GM12892 (cell line): ENCODE data around the gene VRTN.

Experiments used
- POLR2A ChIP-seq: IDR thresholded peaks from 2 replicates; pipeline ENCODE4 v1.6.1; 2011; ENCODE audit warnings: low read depth, low read length, control low read depth
- POLR2AphosphoS5 ChIP-seq: IDR thresholded peaks from 2 replicates; pipeline ENCODE4 v1.6.1; 2011; ENCODE audit warnings: low read depth, low read length, control low read depth
- TAF1 ChIP-seq: IDR thresholded peaks from 2 replicates; pipeline ENCODE4 v1.6.1; 2011; ENCODE audit warnings: low read depth, mild to moderate bottlenecking, control low read depth, low read length, borderline replicate concordance

DNA sequence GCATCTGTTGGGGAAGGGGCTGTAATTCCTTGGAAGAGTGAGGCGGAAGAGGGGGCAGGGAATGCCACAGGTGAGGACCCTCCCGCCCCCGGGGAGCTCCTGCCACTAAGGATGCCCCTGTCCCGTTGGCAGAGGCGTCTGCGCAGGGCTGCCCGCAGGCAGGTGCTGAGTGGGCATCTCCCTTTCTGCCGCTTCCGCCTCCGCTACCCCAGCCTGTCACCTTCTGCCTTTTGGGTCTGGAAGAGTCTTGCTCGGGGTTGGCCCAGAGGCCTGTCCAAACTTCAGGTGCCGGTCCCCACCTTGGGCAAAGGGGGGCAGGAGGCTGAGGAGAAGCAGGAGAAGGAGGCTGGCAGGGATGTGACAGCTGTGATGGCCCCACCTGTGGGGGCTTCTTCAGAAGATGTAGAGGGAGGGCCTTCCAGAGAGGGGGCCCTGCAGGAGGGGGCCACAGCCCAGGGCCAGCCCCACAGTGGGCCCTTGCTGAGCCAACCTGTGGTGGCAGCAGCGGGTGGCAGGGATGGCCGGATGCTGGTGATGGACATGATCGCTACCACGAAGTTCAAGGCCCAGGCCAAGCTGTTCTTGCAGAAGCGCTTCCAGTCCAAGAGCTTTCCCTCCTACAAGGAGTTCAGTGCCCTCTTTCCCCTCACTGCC, 10.0 kb downstream of the VRTN start:
- TF ChIP-seq POLR2A: no peak
- TF ChIP-seq POLR2AphosphoS5: no peak
- no peak for TF ChIP-seq TAF1
